ENCODE results near the gene PODNL1.

DNA sequence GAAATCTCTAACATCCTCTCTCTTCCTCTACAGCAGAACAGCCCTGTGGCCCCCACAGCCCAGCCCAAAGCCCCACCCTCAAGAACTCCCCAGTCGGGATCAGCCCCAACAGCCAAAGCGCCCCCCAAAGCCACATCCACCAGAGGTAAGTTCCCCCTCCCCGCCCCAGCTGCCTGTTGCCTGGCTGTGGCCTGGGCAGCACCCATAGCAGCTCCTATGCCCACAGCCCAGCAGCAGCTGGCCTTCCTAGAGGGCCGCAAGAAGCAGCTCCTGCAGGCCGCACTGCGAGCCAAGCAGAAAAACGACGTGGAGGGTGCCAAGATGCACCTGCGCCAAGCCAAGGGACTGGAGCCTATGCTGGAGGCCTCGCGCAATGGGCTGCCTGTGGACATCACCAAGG lies 17.7 kb downstream of the PODNL1 start:
- TF ChIP-seq, protein P1, sequence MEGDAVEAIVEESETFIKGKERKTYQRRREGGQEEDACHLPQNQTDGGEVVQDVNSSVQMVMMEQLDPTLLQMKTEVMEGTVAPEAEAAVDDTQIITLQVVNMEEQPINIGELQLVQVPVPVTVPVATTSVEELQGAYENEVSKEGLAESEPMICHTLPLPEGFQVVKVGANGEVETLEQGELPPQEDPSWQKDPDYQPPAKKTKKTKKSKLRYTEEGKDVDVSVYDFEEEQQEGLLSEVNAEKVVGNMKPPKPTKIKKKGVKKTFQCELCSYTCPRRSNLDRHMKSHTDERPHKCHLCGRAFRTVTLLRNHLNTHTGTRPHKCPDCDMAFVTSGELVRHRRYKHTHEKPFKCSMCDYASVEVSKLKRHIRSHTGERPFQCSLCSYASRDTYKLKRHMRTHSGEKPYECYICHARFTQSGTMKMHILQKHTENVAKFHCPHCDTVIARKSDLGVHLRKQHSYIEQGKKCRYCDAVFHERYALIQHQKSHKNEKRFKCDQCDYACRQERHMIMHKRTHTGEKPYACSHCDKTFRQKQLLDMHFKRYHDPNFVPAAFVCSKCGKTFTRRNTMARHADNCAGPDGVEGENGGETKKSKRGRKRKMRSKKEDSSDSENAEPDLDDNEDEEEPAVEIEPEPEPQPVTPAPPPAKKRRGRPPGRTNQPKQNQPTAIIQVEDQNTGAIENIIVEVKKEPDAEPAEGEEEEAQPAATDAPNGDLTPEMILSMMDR (IDR thresholded peaks at IDR 0.05; ENCODE audit: poor library complexity): no peak
- TF ChIP-seq EZH2phosphoT487 (IDR thresholded peaks at IDR 0.05; ENCODE audit: low read depth, severe bottlenecking, unreplicated experiment) (no peak), EZH2 (IDR thresholded peaks at IDR 0.05; ENCODE audit: borderline replicate concordance) (no peak)
